PC-3 (cell line): ENCODE measurements around the gene SEC63.
"Not testable (repeated sequence)": the region's sequence is repeated elsewhere in the genome, so short reads cannot be mapped to it uniquely, and the experiment has no call there.

ENCODE experiments used
- EZH2 ChIP-seq: fragments of 300-600 bp; sonication (generic); IDR thresholded peaks from one replicate; pipeline ENCODE4 v1.6.1; 2017; ENCODE audit warnings: antibody characterized with exemption, mild to moderate bottlenecking, low read length; ENCODE audit not compliant: unreplicated experiment
- EZH2phosphoT487 ChIP-seq: fragments of 300-600 bp; sonication (generic); IDR thresholded peaks from 2 replicates; pipeline ENCODE4 v1.6.1; 2018; ENCODE audit warnings: mild to moderate bottlenecking, antibody characterized with exemption, low read length, borderline replicate concordance
- TF ChIP-seq, protein P1 (sequence below): fragments of 300-600 bp; sonication (generic); conservative IDR thresholded peaks from 2 replicates; pipeline ENCODE4 v1.5.1; 2017; ENCODE audit warnings: antibody characterized with exemption, low read depth, mild to moderate bottlenecking, low read length

DNA sequence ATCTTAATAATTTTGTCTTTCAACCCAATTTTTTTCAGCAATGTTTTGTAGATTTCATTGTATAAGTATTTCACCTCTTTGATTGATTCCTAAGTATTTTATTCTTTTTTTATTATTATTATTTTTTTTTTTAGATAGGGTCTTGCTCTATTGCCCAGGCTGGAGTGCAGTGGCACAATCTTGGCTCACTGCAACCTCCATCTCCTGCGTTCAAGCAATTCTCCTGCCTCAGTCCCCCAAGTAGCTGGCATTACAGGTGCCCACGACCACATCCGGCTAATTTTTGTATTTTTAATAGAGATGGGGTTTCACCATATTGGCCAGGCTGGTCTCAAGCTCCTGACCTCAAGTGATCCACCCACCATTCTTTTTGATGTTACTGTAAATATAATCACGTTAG, 97.0 kb downstream of the SEC63 start:
- TF ChIP-seq, protein P1, sequence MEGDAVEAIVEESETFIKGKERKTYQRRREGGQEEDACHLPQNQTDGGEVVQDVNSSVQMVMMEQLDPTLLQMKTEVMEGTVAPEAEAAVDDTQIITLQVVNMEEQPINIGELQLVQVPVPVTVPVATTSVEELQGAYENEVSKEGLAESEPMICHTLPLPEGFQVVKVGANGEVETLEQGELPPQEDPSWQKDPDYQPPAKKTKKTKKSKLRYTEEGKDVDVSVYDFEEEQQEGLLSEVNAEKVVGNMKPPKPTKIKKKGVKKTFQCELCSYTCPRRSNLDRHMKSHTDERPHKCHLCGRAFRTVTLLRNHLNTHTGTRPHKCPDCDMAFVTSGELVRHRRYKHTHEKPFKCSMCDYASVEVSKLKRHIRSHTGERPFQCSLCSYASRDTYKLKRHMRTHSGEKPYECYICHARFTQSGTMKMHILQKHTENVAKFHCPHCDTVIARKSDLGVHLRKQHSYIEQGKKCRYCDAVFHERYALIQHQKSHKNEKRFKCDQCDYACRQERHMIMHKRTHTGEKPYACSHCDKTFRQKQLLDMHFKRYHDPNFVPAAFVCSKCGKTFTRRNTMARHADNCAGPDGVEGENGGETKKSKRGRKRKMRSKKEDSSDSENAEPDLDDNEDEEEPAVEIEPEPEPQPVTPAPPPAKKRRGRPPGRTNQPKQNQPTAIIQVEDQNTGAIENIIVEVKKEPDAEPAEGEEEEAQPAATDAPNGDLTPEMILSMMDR, result not testable (repeated sequence)
- not testable (repeated sequence) for TF ChIP-seq EZH2, EZH2phosphoT487
